Activated T-cell treated with anti-CD3 and anti-CD28 coated beads, Interleukin-2, amount 50 U/mL, for 4 hours (primary cell): ENCODE data around the gene RAB11FIP3. TPM values are rescaled to one million over a fixed set of nuclear protein-coding genes. Genes with fewer than 3 reads are reported as not detected.
"Not testable (repeated sequence)": the region's sequence is repeated elsewhere in the genome, so short reads cannot be mapped to it uniquely, and the experiment has no call there.

Source experiments
- ATAC-seq, 2 donors: fragments of 200-7000 bp; cut with Tn5 transposase; one replicate each; pipeline ENCODE4 v1.10.0; 2021
- DNase-seq: peaks from one replicate; pipeline ENCODE4 v3.0.0-alpha.2; 2020
- H3K27me3 Mint-ChIP-seq: one replicate; pipeline ENCODE4 v1.8.0; 2021; ENCODE audit warnings: low read depth, mixed read lengths
- H3K36me3 Mint-ChIP-seq: one replicate; pipeline ENCODE4 v1.8.0; 2022; ENCODE audit warnings: mixed read lengths; ENCODE audit not compliant: insufficient read depth
- H3K4me1 Mint-ChIP-seq: one replicate; pipeline ENCODE4 v1.8.0; 2021; ENCODE audit warnings: low read depth, mixed read lengths
- H3K4me3 Mint-ChIP-seq: one replicate; pipeline ENCODE4 v1.8.0; 2021; ENCODE audit warnings: mild to moderate bottlenecking, moderate library complexity, mixed read lengths
- H3K9me3 Mint-ChIP-seq: one replicate; pipeline ENCODE4 v1.8.0; 2021; ENCODE audit warnings: mixed read lengths
- total RNA-seq, 3 donors: library from RNA; stranded (reverse); gene quantifications; one replicate each; pipeline ENCODE4 v1.2.1, GENCODE V29; 2021

RAB11FIP3 gene
- total RNA-seq, 3 donors from 2014 or later, result 28.2 to 31.3 (median 28.8) TPM

- H3K27me3 Mint-ChIP-seq, result no peaks in the 10 kb centered on the region
- ATAC-seq, result no peak
- no peak for DNase-seq
- H3K4me1 Mint-ChIP-seq, result peaks cover 7% of the 10 kb centered on the region
- H3K9me3 Mint-ChIP-seq, result no peaks in the 10 kb centered on the region
- no peak overlapping the region for H3K4me3 Mint-ChIP-seq
- peaks cover 9% of the 10 kb centered on the region for H3K36me3 Mint-ChIP-seq
These were observed 31.5 kb downstream of the RAB11FIP3 start for GRCh38 chr16:456891-457483.

GRCh38 chr16:457732-458400 lies 32.4 kb downstream of the RAB11FIP3 start:
- H3K9me3 Mint-ChIP-seq, result no peaks in the 10 kb centered on the region
- DNase-seq (no peak), ATAC-seq (no peak)
- H3K27me3 Mint-ChIP-seq, result no peaks in the 10 kb centered on the region
- peaks cover 11% of the 10 kb centered on the region for H3K36me3 Mint-ChIP-seq
- peaks cover 7% of the 10 kb centered on the region for H3K4me1 Mint-ChIP-seq
- H3K4me3 Mint-ChIP-seq, result no peak overlapping the region

- H3K4me1 Mint-ChIP-seq, result no peaks in the 10 kb centered on the region
These were observed 34.3 kb downstream of the RAB11FIP3 start for GRCh38 chr16:459761-460160.

GRCh38 chr16:460787-461186 lies 35.3 kb downstream of the RAB11FIP3 start:
- Mint-ChIP-seq H3K36me3 (peaks cover 17% of the 10 kb centered on the region), H3K4me3 (no peak overlapping the region), H3K27me3 (no peaks in the 10 kb centered on the region), H3K4me1 (no peaks in the 10 kb centered on the region), H3K9me3 (no peaks in the 10 kb centered on the region)
- no peak for ATAC-seq
- no peak for DNase-seq

More at GRCh38 chr16:459761-460160, 34.3 kb downstream of the RAB11FIP3 start:
- no peaks in the 10 kb centered on the region for H3K9me3 Mint-ChIP-seq
- H3K36me3 Mint-ChIP-seq, result peaks cover 14% of the 10 kb centered on the region
- no peak for DNase-seq
- no peak for ATAC-seq
- no peak overlapping the region for H3K4me3 Mint-ChIP-seq
- H3K27me3 Mint-ChIP-seq, result no peaks in the 10 kb centered on the region

- Mint-ChIP-seq H3K27me3 (no peaks in the 10 kb centered on the region), H3K4me1 (peaks cover 2% of the 10 kb centered on the region), H3K9me3 (no peaks in the 10 kb centered on the region), H3K4me3 (no peak overlapping the region), H3K36me3 (peaks cover 17% of the 10 kb centered on the region)
- ATAC-seq (no peak), DNase-seq (no peak)
These were observed 37.6 kb downstream of the RAB11FIP3 start for GRCh38 chr16:463071-463470.

- Mint-ChIP-seq H3K9me3 (no peaks in the 10 kb centered on the region), H3K4me3 (no peak overlapping the region), H3K27me3 (no peaks in the 10 kb centered on the region), H3K4me1 (peaks cover 2% of the 10 kb centered on the region), H3K36me3 (peaks cover 12% of the 10 kb centered on the region)
- no peak for ATAC-seq
- DNase-seq, result no peak
These were observed 41.2 kb downstream of the RAB11FIP3 start for GRCh38 chr16:466651-467050.

GRCh38 chr16:467249-467871 lies 41.9 kb downstream of the RAB11FIP3 start:
- H3K36me3 Mint-ChIP-seq, DNase-seq, H3K4me3 Mint-ChIP-seq, H3K27me3 Mint-ChIP-seq, ATAC-seq, H3K9me3 Mint-ChIP-seq, H3K4me1 Mint-ChIP-seq: not testable (repeated sequence)

- peaks cover 6% of the 10 kb centered on the region for H3K36me3 Mint-ChIP-seq
- H3K4me1 Mint-ChIP-seq, result peaks cover 2% of the 10 kb centered on the region
- no peak for ATAC-seq
- H3K27me3 Mint-ChIP-seq, result no peaks in the 10 kb centered on the region
- no peaks in the 10 kb centered on the region for H3K9me3 Mint-ChIP-seq
- no peak overlapping the region for H3K4me3 Mint-ChIP-seq
- DNase-seq, result no peak
These were observed 42.8 kb downstream of the RAB11FIP3 start for GRCh38 chr16:468068-468821.

GRCh38 chr16:469459-469858 lies 44.0 kb downstream of the RAB11FIP3 start:
- ATAC-seq, H3K4me1 Mint-ChIP-seq, H3K36me3 Mint-ChIP-seq, H3K27me3 Mint-ChIP-seq, H3K9me3 Mint-ChIP-seq, H3K4me3 Mint-ChIP-seq, DNase-seq: not testable (repeated sequence)

- Mint-ChIP-seq H3K4me1 (peaks cover 2% of the 10 kb centered on the region), H3K9me3 (no peaks in the 10 kb centered on the region), H3K4me3 (no peak overlapping the region), H3K27me3 (no peaks in the 10 kb centered on the region), H3K36me3 (peaks cover 12% of the 10 kb centered on the region)
- ATAC-seq, result no peak
- DNase-seq, result no peak
These were observed 45.0 kb downstream of the RAB11FIP3 start for GRCh38 chr16:470418-470817.

- Mint-ChIP-seq H3K4me3 (no peak overlapping the region), H3K36me3 (peaks cover 12% of the 10 kb centered on the region), H3K4me1 (peaks cover 2% of the 10 kb centered on the region), H3K27me3 (no peaks in the 10 kb centered on the region), H3K9me3 (no peaks in the 10 kb centered on the region)
- no peak for DNase-seq
- no peak for ATAC-seq
These were observed 46.1 kb downstream of the RAB11FIP3 start for GRCh38 chr16:471353-472198.

- DNase-seq (no peak), ATAC-seq (no peak)
- H3K27me3 Mint-ChIP-seq, result no peaks in the 10 kb centered on the region
- peaks cover 12% of the 10 kb centered on the region for H3K36me3 Mint-ChIP-seq
- no peak overlapping the region for H3K4me3 Mint-ChIP-seq
- H3K4me1 Mint-ChIP-seq, result no peaks in the 10 kb centered on the region
- no peaks in the 10 kb centered on the region for H3K9me3 Mint-ChIP-seq
These were observed 46.7 kb downstream of the RAB11FIP3 start for GRCh38 chr16:472199-472504.

GRCh38 chr16:473046-474043 lies 47.9 kb downstream of the RAB11FIP3 start:
- no peaks in the 10 kb centered on the region for H3K4me1 Mint-ChIP-seq
- H3K27me3 Mint-ChIP-seq, result no peaks in the 10 kb centered on the region
- no peaks in the 10 kb centered on the region for H3K9me3 Mint-ChIP-seq
- peaks cover 12% of the 10 kb centered on the region for H3K36me3 Mint-ChIP-seq
- DNase-seq, result no peak
- ATAC-seq, result no peak
- no peak overlapping the region for H3K4me3 Mint-ChIP-seq
